ENCODE results near the gene THAP5. TPM values are rescaled to one million over a fixed set of nuclear protein-coding genes. Genes with fewer than 3 reads are reported as not detected.

The THAP5 gene
- total RNA-seq = 20.3 and 21.7 TPM in 2 replicates

GRCh38 chr7:108569381-108570145 lies at the start of gene THAP5, which contains the start of gene DNAJB9:
THAP5 (minus strand) TSS chr7:108569706; CDS start chr7:108569569, 137 bp downstream.
DNAJB9 (plus strand) TSS chr7:108569874; CDS start chr7:108571727, 1,853 bp downstream.
- peak; percentile 98 for DNase-seq (ENCODE audit: low read depth)

- DNase-seq (ENCODE audit: low read depth) = no peak
These were observed 48.5 kb upstream of the THAP5 start for GRCh38 chr7:108618056-108618455.

- DNase-seq (ENCODE audit: low read depth) = no peak
These were observed 45.4 kb upstream of the THAP5 start for GRCh38 chr7:108614896-108615295.

GRCh38 chr7:108613949-108614381 lies 44.5 kb upstream of the THAP5 start:
- DNase-seq (ENCODE audit: low read depth) = no peak

GRCh38 chr7:108613147-108613948 lies 43.8 kb upstream of the THAP5 start:
- peak; percentile 56 for DNase-seq (ENCODE audit: low read depth)

- DNase-seq (ENCODE audit: low read depth) = peak; percentile 70
These were observed 41.8 kb upstream of the THAP5 start for GRCh38 chr7:108611268-108611667.

- no peak for DNase-seq (ENCODE audit: low read depth)
These were observed 40.1 kb upstream of the THAP5 start for GRCh38 chr7:108609643-108610042.

- no peak for DNase-seq (ENCODE audit: low read depth)
These were observed 36.2 kb upstream of the THAP5 start for GRCh38 chr7:108605559-108606201.

GRCh38 chr7:108604307-108605077 lies 35.0 kb upstream of the THAP5 start:
- DNase-seq (ENCODE audit: low read depth) = no peak

GRCh38 chr7:108603656-108604306 lies 34.3 kb upstream of the THAP5 start:
- DNase-seq (ENCODE audit: low read depth) = peak; percentile 28

- DNase-seq (ENCODE audit: low read depth) = no peak
These were observed 30.9 kb upstream of the THAP5 start for GRCh38 chr7:108600399-108600798.

- no peak for DNase-seq (ENCODE audit: low read depth)
These were observed 29.5 kb upstream of the THAP5 start for GRCh38 chr7:108598914-108599580.

GRCh38 chr7:108598153-108598552 lies 28.6 kb upstream of the THAP5 start:
- DNase-seq (ENCODE audit: low read depth) = peak; percentile 75

GRCh38 chr7:108596560-108596959 lies 27.1 kb upstream of the THAP5 start:
- no peak for DNase-seq (ENCODE audit: low read depth)

GRCh38 chr7:108592646-108593201 lies 23.2 kb upstream of the THAP5 start:
- DNase-seq (ENCODE audit: low read depth) = peak; percentile 44

GRCh38 chr7:108590606-108591005 lies 21.1 kb upstream of the THAP5 start:
- DNase-seq (ENCODE audit: low read depth) = no peak

- DNase-seq (ENCODE audit: low read depth) = peak; percentile 83
These were observed 20.4 kb upstream of the THAP5 start for GRCh38 chr7:108589874-108590273.

- DNase-seq (ENCODE audit: low read depth) = peak; percentile 26
These were observed 19.7 kb upstream of the THAP5 start for GRCh38 chr7:108589199-108589598.

- DNase-seq (ENCODE audit: low read depth) = no peak
These were observed 16.8 kb upstream of the THAP5 start for GRCh38 chr7:108586274-108586710.

GRCh38 chr7:108585843-108586242 lies 16.3 kb upstream of the THAP5 start:
- no peak for DNase-seq (ENCODE audit: low read depth)

All from renal cortical epithelial cell (primary cell).